Thymus (tissue), 11 donors: ENCODE results near the gene IFITM10. TPM values are rescaled to one million over a fixed set of nuclear protein-coding genes. Genes with fewer than 3 reads are reported as not detected.

Experiments
- DNase-seq, 9 donors: peaks; one replicate each; pipeline ENCODE4 v3.0.0-alpha.2; 2013; ENCODE audit warnings: low spot score in 9 of 9, low read depth in 6 of 9, missing footprints in 1 of 9
- H3K27ac ChIP-seq, 2 donors: one replicate each; pipeline ENCODE4 v1.5.1; 2013; ENCODE audit warnings: control low read depth in 1 of 2, low read depth in 1 of 2, low read length in 1 of 2, mild to moderate bottlenecking in 1 of 2, moderate library complexity in 1 of 2
- H3K27me3 ChIP-seq, 2 donors: one replicate each; pipeline ENCODE4 v1.5.1; 2013; ENCODE audit warnings: low read length in 1 of 2; ENCODE audit not compliant: control insufficient read depth in 2 of 2, insufficient read depth in 1 of 2
- H3K36me3 ChIP-seq, 2 donors: one replicate each; pipeline ENCODE4 v1.5.1; 2013; ENCODE audit warnings: low read length in 1 of 2, mild to moderate bottlenecking in 1 of 2, moderate library complexity in 1 of 2; ENCODE audit not compliant: control insufficient read depth in 2 of 2, insufficient read depth in 2 of 2
- H3K4me1 ChIP-seq, 2 donors: one replicate each; pipeline ENCODE4 v1.5.1; 2013; ENCODE audit warnings: low read length in 2 of 2; ENCODE audit not compliant: control insufficient read depth in 2 of 2, insufficient read depth in 2 of 2
- H3K4me3 ChIP-seq, 2 donors: one replicate each; pipeline ENCODE4 v1.5.1; 2013; ENCODE audit warnings: low read length in 2 of 2, control low read depth in 1 of 2, mild to moderate bottlenecking in 1 of 2
- H3K9me3 ChIP-seq, 2 donors: one replicate each; pipeline ENCODE4 v1.5.1; 2013; ENCODE audit warnings: low read length in 1 of 2, mild to moderate bottlenecking in 1 of 2; ENCODE audit not compliant: control insufficient read depth in 2 of 2, insufficient read depth in 1 of 2
- WGBS: extraction: QIAGEN DNeasy Blood & Tissue Kit; methylation state at CpG from one replicate; pipeline ENCODE4 v1.1.7; 2013; 5-methylcytosine and 5-hydroxymethylcytosine counted together
- polyA plus RNA-seq: library from polyadenylated mRNA; stranded (reverse); fragments of 200-250 nt; gene quantifications from one replicate; pipeline ENCODE4 v1.2.3, GENCODE V29; 2013
- total RNA-seq: library from RNA; stranded (reverse); fragments of 120-200 nt; gene quantifications from one replicate; pipeline ENCODE4 v1.2.4, GENCODE V29; 2013
- donor health status: healthy.

IFITM10 gene
- total and polyA plus RNA-seq, 2 donors: 0.14 to 0.80 TPM

DNA sequence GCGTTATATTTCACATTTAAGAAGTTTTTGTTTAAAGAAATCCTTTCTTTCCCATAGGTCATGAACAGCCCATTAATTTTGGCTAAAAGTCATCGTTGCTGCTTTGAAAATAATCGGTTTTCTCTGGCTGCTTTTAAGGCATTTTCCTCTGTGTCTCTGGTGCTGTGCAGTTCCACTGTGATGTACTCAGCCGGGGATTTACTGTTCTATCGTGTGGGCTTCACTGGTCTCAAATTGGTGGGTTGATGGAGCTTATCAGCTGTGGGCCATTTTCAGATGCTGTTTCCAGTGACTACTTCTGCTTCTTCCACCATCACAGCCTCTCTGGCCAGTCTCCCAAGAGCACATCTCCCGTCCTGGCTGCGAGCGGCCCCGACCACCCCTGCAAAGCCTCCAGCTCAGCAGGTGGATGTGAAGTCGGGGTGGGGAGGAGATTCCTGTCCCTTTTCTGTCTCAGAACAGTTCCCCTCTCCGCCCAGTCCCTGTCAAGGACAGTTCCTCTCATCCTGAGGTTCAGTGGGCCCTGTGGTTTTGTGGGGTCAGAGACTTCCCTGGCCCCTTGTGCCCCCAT lies 20.3 kb downstream of the IFITM10 start:
- Histone ChIP-seq H3K9me3 (peaks cover 0 to 5% of the 10 kb centered on the region in 2 donors), H3K27me3 (peaks cover 0 to 24% of the 10 kb centered on the region in 2 donors), H3K4me3 (no peak overlapping the region), H3K27ac (no peak overlapping the region), H3K4me1 (peaks cover 16 to 51% of the 10 kb centered on the region in 2 donors), H3K36me3 (no peaks in the 10 kb centered on the region)
- 58% methylated on average over 11 of the region's 11 CpGs for WGBS
- DNase-seq: peak in 1 of 9 donors; percentile 34

DNA sequence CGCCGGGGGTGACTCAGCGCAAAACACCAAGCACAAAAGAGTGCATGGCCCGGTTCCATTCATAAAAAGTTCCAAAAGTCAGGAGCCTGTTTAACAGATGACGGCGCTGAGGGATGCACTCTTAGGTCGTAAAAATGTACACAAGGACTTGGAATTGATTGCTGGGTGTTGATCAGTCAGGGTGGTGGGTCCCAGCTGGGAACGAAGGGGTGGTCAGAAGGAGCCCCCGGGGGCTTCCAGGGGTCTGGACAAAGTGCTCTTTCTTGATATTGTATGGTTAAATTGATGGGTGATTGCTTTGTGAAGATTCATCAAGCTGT lies 20.7 kb downstream of the IFITM10 start:
- Histone ChIP-seq H3K36me3 (no peaks in the 10 kb centered on the region), H3K4me3 (no peak overlapping the region), H3K9me3 (peaks cover 0 to 5% of the 10 kb centered on the region in 2 donors), H3K4me1 (peaks cover 16 to 50% of the 10 kb centered on the region in 2 donors), H3K27me3 (peaks cover 0 to 19% of the 10 kb centered on the region in 2 donors), H3K27ac (peak overlapping the region in 1 of 2 donors; percentile 52)
- no peak for DNase-seq
- 87% methylated on average over 9 of the region's 9 CpGs for WGBS

DNA sequence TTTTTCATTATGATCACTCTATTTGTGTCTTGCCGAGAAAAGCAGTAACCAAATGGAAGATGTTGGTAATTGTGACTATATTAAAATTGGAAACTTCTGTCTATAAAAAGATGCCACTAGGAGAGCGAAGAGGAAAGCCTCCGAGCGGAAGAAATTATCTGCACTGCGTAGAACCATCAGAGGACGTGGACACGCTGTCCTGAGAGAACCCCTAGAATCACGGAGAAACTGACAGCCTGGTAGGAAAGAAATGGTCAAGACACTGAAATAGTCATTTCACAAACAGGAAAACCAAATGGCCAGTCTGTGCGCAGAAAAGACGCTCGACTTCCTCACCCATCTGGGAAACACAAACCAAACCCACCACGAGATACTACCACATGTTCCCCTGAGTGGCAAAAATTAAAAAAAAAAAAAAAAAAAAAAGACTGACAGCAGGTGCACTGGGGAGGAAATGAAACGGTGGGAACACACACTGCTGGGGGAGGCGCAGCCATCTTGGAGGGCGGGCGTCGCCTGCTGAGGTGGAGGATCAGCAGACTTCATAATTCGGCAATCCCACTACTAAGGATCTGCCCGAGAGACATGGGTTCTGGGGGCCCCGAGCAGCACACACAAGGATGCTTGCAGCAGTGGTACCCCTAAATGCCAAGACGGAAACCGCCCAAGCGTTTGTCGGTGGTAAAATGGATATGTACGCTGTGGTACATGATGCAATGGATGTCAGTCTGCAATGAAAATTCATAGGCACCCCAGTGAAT lies 21.3 kb downstream of the IFITM10 start:
- H3K9me3 ChIP-seq: peaks cover 0 to 5% of the 10 kb centered on the region in 2 donors
- peak; percentile 27 to 82 (median 49) for DNase-seq
- H3K27me3 ChIP-seq: peaks cover 0 to 15% of the 10 kb centered on the region in 2 donors
- H3K4me1 ChIP-seq: peaks cover 13 to 45% of the 10 kb centered on the region in 2 donors
- no peaks in the 10 kb centered on the region for H3K36me3 ChIP-seq
- WGBS: 25% methylated on average over 25 of the region's 25 CpGs
- H3K27ac ChIP-seq: peak overlapping the region; percentile 47 to 71
- peak overlapping the region in 1 of 2 donors; percentile 39 for H3K4me3 ChIP-seq

GRCh38 chr11:1728301-1728700 lies 22.1 kb downstream of the IFITM10 start:
- peaks cover 11 to 37% of the 10 kb centered on the region in 2 donors for H3K4me1 ChIP-seq
- DNase-seq: no peak
- peaks cover 0 to 5% of the 10 kb centered on the region in 2 donors for H3K9me3 ChIP-seq
- 62% methylated on average over 4 of the region's 4 CpGs for WGBS
- H3K36me3 ChIP-seq: no peaks in the 10 kb centered on the region
- H3K4me3 ChIP-seq: no peak overlapping the region
- no peak overlapping the region for H3K27ac ChIP-seq
- H3K27me3 ChIP-seq: peaks cover 0 to 8% of the 10 kb centered on the region in 2 donors

GRCh38 chr11:1727861-1728260 lies 22.5 kb downstream of the IFITM10 start:
- no peak for DNase-seq
- Histone ChIP-seq H3K27me3 (peaks cover 0 to 6% of the 10 kb centered on the region in 2 donors), H3K4me3 (no peak overlapping the region), H3K27ac (no peak overlapping the region), H3K4me1 (peaks cover 11 to 32% of the 10 kb centered on the region in 2 donors), H3K36me3 (no peaks in the 10 kb centered on the region), H3K9me3 (peaks cover 0 to 5% of the 10 kb centered on the region in 2 donors)
- 88% methylated on average over 9 of the region's 9 CpGs for WGBS

DNA sequence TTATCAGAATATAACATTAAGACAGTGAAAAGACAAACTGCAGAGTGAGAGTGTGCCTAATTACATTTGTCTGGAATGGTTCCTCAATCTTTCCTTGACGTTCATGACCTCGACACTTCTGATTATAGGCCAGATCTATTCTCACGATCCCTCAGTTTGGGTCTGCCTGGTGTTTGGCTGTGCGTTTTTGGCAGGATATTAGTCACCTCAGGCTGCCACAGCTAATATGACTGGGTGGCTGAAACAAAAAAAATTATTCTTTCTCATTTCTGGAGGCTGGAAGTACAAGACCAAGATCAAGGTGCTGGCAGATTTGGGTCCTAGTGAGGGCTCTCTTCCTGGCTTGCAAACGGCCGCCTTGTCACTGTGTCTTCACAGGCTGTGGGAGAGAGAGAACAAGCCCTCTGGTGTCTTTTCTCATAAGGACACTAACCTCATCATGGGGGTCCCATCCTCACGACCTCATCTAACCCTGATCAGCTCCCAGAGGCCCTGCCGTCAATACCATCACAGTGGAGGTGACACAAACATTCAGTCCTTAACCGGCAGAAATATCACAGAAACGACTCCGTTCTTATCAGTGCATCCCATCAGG lies 23.2 kb downstream of the IFITM10 start:
- H3K27ac ChIP-seq: no peak overlapping the region
- H3K27me3 ChIP-seq: peaks cover 0 to 4% of the 10 kb centered on the region in 2 donors
- no peak overlapping the region for H3K4me3 ChIP-seq
- peaks cover 0 to 5% of the 10 kb centered on the region in 2 donors for H3K9me3 ChIP-seq
- no peak for DNase-seq
- H3K4me1 ChIP-seq: peaks cover 11 to 32% of the 10 kb centered on the region in 2 donors
- no peaks in the 10 kb centered on the region for H3K36me3 ChIP-seq
- WGBS: 88% methylated on average over 11 of the region's 11 CpGs

DNA sequence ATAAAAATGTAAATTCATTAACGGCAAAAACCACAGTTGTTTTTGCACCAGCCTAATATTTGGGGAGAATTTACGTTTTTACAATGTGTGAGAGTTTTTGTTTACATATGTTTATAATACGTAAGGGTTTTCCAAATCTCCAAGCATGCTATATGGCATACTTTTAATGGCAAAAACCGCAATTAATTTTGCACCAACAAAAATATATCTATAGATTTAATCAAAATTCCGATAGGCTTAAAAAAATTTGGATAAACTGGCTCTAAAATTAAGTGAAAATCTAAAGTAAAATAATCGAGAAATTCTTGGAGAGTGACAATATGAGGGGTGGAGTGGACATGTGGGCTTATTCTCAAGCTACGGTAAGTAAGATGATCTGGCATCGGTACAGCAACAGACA lies 30.6 kb downstream of the IFITM10 start:
- no peaks in the 10 kb centered on the region for H3K4me1 ChIP-seq
- no peak overlapping the region for H3K4me3 ChIP-seq
- no peaks in the 10 kb centered on the region for H3K27me3 ChIP-seq
- no peaks in the 10 kb centered on the region for H3K9me3 ChIP-seq
- WGBS: 97% methylated on average over 8 of the region's 8 CpGs
- H3K36me3 ChIP-seq: no peaks in the 10 kb centered on the region
- DNase-seq: no peak
- no peak overlapping the region for H3K27ac ChIP-seq

GRCh38 chr11:1718326-1718725 lies 32.1 kb downstream of the IFITM10 start:
- Histone ChIP-seq H3K36me3 (no peaks in the 10 kb centered on the region), H3K27ac (no peak overlapping the region), H3K9me3 (no peaks in the 10 kb centered on the region), H3K4me1 (no peaks in the 10 kb centered on the region), H3K27me3 (no peaks in the 10 kb centered on the region), H3K4me3 (no peak overlapping the region)
- DNase-seq: no peak
- 98% methylated on average over 15 of the region's 15 CpGs for WGBS

DNA sequence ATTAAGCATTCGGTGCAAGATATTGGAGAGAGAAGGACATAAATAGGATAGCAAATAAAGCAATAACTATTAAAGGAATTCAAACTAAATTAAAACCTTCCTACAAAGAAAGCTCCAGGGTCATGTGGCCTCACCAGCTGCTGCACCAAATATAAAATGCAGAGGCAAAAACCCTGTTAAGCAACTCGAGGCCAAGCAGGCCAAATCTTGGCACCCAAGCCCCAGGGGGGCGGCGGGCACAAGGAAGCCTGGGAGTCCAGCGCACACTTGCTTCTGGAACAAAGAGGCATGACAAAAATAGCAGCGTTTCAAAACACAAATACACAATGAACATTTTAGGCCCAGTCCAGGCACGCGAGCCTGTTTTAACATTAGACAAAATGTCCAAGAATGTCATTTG lies 32.6 kb downstream of the IFITM10 start:
- no peaks in the 10 kb centered on the region for H3K27me3 ChIP-seq
- no peaks in the 10 kb centered on the region for H3K36me3 ChIP-seq
- no peaks in the 10 kb centered on the region for H3K9me3 ChIP-seq
- H3K27ac ChIP-seq: no peak overlapping the region
- H3K4me3 ChIP-seq: no peak overlapping the region
- DNase-seq: no peak
- H3K4me1 ChIP-seq: no peaks in the 10 kb centered on the region
- WGBS: 93% methylated on average over 8 of the region's 8 CpGs
